Activated CD4-positive, alpha-beta T cell treated with anti-CD3 and anti-CD28 coated beads, Interleukin-2, amount 10 ng/mL, durations not matched to agents 7 days and 5 days (primary cell): Measurements from ENCODE around the gene TUG1. TPM values are rescaled to one million over a fixed set of nuclear protein-coding genes. Genes with fewer than 3 reads are reported as not detected.

Source experiments
- CTCF ChIA-PET: fragments of 350-600 bp; sonication (Branson Sonifier 250); formaldehyde crosslinking; loops from one replicate; lab custom pipeline; 2021; ENCODE audit warnings: antibody characterized with exemption; lab: Charles Lee
- POLR2A ChIA-PET: fragments of 350-600 bp; sonication (Branson Sonifier 250); formaldehyde crosslinking; loops from one replicate; lab custom pipeline; 2021; ENCODE audit warnings: antibody characterized with exemption; lab: Charles Lee
- DNase-seq: peaks from one replicate; pipeline ENCODE4 v3.0.0-alpha.2; 2020
- H3K27ac Mint-ChIP-seq: one replicate; pipeline ENCODE4 v1.8.0; 2021; ENCODE audit warnings: mild to moderate bottlenecking, moderate library complexity, mixed read lengths
- H3K27me3 Mint-ChIP-seq: one replicate; pipeline ENCODE4 v1.8.0; 2021; ENCODE audit warnings: mixed read lengths
- H3K36me3 Mint-ChIP-seq: one replicate; pipeline ENCODE4 v1.8.0; 2021; ENCODE audit warnings: low read depth, mixed read lengths
- H3K4me1 Mint-ChIP-seq: one replicate; pipeline ENCODE4 v1.8.0; 2021; ENCODE audit warnings: mixed read lengths
- H3K4me3 Mint-ChIP-seq: one replicate; pipeline ENCODE4 v1.8.0; 2021; ENCODE audit warnings: mild to moderate bottlenecking, moderate library complexity, mixed read lengths
- H3K9me3 Mint-ChIP-seq: one replicate; pipeline ENCODE4 v1.8.0; 2021; ENCODE audit warnings: mixed read lengths
- total RNA-seq, 2 experiments: library from RNA; stranded (reverse); gene quantifications; one replicate each; pipeline ENCODE4 v1.2.3, GENCODE V29; 2021

Gene TUG1
- total RNA-seq, 2 experiments from 2014 or later, result 84.8 to 98.2 TPM

- Mint-ChIP-seq H3K27ac (no peak overlapping the region), H3K4me3 (no peak overlapping the region), H3K9me3 (peaks cover 29% of the 10 kb centered on the region), H3K36me3 (no peaks in the 10 kb centered on the region), H3K4me1 (no peaks in the 10 kb centered on the region), H3K27me3 (no peaks in the 10 kb centered on the region)
- no peak for DNase-seq
- CTCF ChIA-PET, result no interaction called here
- POLR2A ChIA-PET, result no interaction called here
These were observed 16.6 kb downstream of the TUG1 start for GRCh38 chr22:30985561-30986208.

GRCh38 chr22:30989474-30989873, 20.4 kb downstream of the TUG1 start:
- Mint-ChIP-seq H3K4me1 (no peaks in the 10 kb centered on the region), H3K36me3 (no peaks in the 10 kb centered on the region), H3K4me3 (no peak overlapping the region), H3K9me3 (peaks cover 11% of the 10 kb centered on the region), H3K27me3 (no peaks in the 10 kb centered on the region), H3K27ac (no peak overlapping the region)
- POLR2A ChIA-PET, result no interaction called here
- DNase-seq, result no peak
- CTCF ChIA-PET, result no interaction called here

GRCh38 chr22:30990690-30991089, 21.6 kb downstream of the TUG1 start:
- Mint-ChIP-seq H3K9me3 (peaks cover 6% of the 10 kb centered on the region), H3K36me3 (no peaks in the 10 kb centered on the region), H3K4me1 (no peaks in the 10 kb centered on the region), H3K27ac (no peak overlapping the region), H3K4me3 (no peak overlapping the region), H3K27me3 (peaks cover 2% of the 10 kb centered on the region)
- DNase-seq, result no peak
- CTCF ChIA-PET, result no interaction called here
- POLR2A ChIA-PET, result no interaction called here

GRCh38 chr22:30992565-30992964, 23.5 kb downstream of the TUG1 start:
- Mint-ChIP-seq H3K4me1 (peaks cover 3% of the 10 kb centered on the region), H3K27ac (no peak overlapping the region), H3K9me3 (peaks cover 3% of the 10 kb centered on the region), H3K4me3 (no peak overlapping the region), H3K27me3 (peaks cover 2% of the 10 kb centered on the region), H3K36me3 (no peaks in the 10 kb centered on the region)
- ChIA-PET POLR2A (no interaction called here), CTCF (interaction anchor here (0.6 kb wide), 1 partner anchor 102 kb away, joined by 5 read pairs; no protein-coding TSS in a partner anchor)
- no peak for DNase-seq

GRCh38 chr22:30994960-30995359, 25.9 kb downstream of the TUG1 start:
- no peak for DNase-seq
- POLR2A ChIA-PET, result no interaction called here
- H3K4me1 Mint-ChIP-seq, result peaks cover 3% of the 10 kb centered on the region

GRCh38 chr22:30996462-30996861, 27.4 kb downstream of the TUG1 start:
- Mint-ChIP-seq H3K27ac (no peak overlapping the region), H3K4me3 (no peak overlapping the region), H3K4me1 (peaks cover 3% of the 10 kb centered on the region), H3K27me3 (peaks cover 2% of the 10 kb centered on the region), H3K36me3 (no peaks in the 10 kb centered on the region), H3K9me3 (no peaks in the 10 kb centered on the region)
- DNase-seq, result no peak
- ChIA-PET POLR2A (no interaction called here), CTCF (no interaction called here)

More at GRCh38 chr22:30994960-30995359, 25.9 kb downstream of the TUG1 start:
- Mint-ChIP-seq H3K9me3 (no peaks in the 10 kb centered on the region), H3K36me3 (no peaks in the 10 kb centered on the region), H3K27ac (no peak overlapping the region), H3K27me3 (peaks cover 2% of the 10 kb centered on the region), H3K4me3 (no peak overlapping the region)
- CTCF ChIA-PET, result interaction anchor here (1.1 kb wide), 1 partner anchor 49 kb away, joined by 3 read pairs; no protein-coding TSS in a partner anchor

- ChIA-PET POLR2A (no interaction called here), CTCF (no interaction called here)
- no peak for DNase-seq
- Mint-ChIP-seq H3K4me3 (no peak overlapping the region), H3K4me1 (peaks cover 3% of the 10 kb centered on the region), H3K36me3 (no peaks in the 10 kb centered on the region), H3K27me3 (peaks cover 2% of the 10 kb centered on the region), H3K27ac (no peak overlapping the region), H3K9me3 (no peaks in the 10 kb centered on the region)
These were observed 29.3 kb downstream of the TUG1 start for GRCh38 chr22:30998329-30998728.

GRCh38 chr22:31001124-31001770, 32.2 kb downstream of the TUG1 start:
- H3K4me1 Mint-ChIP-seq, result peaks cover 1% of the 10 kb centered on the region
- DNase-seq, result no peak
- H3K27me3 Mint-ChIP-seq, result no peaks in the 10 kb centered on the region
- no peaks in the 10 kb centered on the region for H3K36me3 Mint-ChIP-seq
- POLR2A ChIA-PET, result no interaction called here
- H3K27ac Mint-ChIP-seq, result no peak overlapping the region
- H3K4me3 Mint-ChIP-seq, result no peak overlapping the region
- H3K9me3 Mint-ChIP-seq, result peaks cover 10% of the 10 kb centered on the region
- CTCF ChIA-PET, result no interaction called here

- H3K4me3 Mint-ChIP-seq, result no peak overlapping the region
- no peaks in the 10 kb centered on the region for H3K27me3 Mint-ChIP-seq
- H3K27ac Mint-ChIP-seq, result no peak overlapping the region
- CTCF ChIA-PET, result no interaction called here
- H3K9me3 Mint-ChIP-seq, result peaks cover 14% of the 10 kb centered on the region
- POLR2A ChIA-PET, result no interaction called here
- no peaks in the 10 kb centered on the region for H3K36me3 Mint-ChIP-seq
- no peaks in the 10 kb centered on the region for H3K4me1 Mint-ChIP-seq
- no peak for DNase-seq
These were observed 36.5 kb downstream of the TUG1 start for GRCh38 chr22:31005535-31005934.

GRCh38 chr22:31019191-31019930, 50.3 kb downstream of the TUG1 start:
- H3K9me3 Mint-ChIP-seq, result no peaks in the 10 kb centered on the region
- POLR2A ChIA-PET, result no interaction called here
- no peaks in the 10 kb centered on the region for H3K4me1 Mint-ChIP-seq
- peaks cover 2% of the 10 kb centered on the region for H3K27me3 Mint-ChIP-seq
- H3K36me3 Mint-ChIP-seq, result no peaks in the 10 kb centered on the region
- CTCF ChIA-PET, result no interaction called here
- H3K4me3 Mint-ChIP-seq, result no peak overlapping the region
- no peak for DNase-seq
- H3K27ac Mint-ChIP-seq, result no peak overlapping the region

GRCh38 chr22:31020334-31020733, 51.3 kb downstream of the TUG1 start:
- Mint-ChIP-seq H3K27me3 (peaks cover 2% of the 10 kb centered on the region), H3K27ac (no peak overlapping the region), H3K4me3 (no peak overlapping the region), H3K4me1 (no peaks in the 10 kb centered on the region), H3K36me3 (no peaks in the 10 kb centered on the region), H3K9me3 (no peaks in the 10 kb centered on the region)
- CTCF ChIA-PET, result interaction anchor here (0.6 kb wide), 1 partner anchor 68 kb away, joined by 3 read pairs; no protein-coding TSS in a partner anchor
- no peak for DNase-seq
- POLR2A ChIA-PET, result no interaction called here

- no peaks in the 10 kb centered on the region for H3K36me3 Mint-ChIP-seq
These were observed 53.5 kb downstream of the TUG1 start for GRCh38 chr22:31022516-31022915.

More at GRCh38 chr22:31022516-31022915, 53.5 kb downstream of the TUG1 start:
- no peaks in the 10 kb centered on the region for H3K9me3 Mint-ChIP-seq
- H3K4me3 Mint-ChIP-seq, result no peak overlapping the region
- H3K4me1 Mint-ChIP-seq, result no peaks in the 10 kb centered on the region
- DNase-seq, result no peak
- CTCF ChIA-PET, result interaction anchor here (0.5 to 1.9 kb wide), 2 partner anchors 9 to 18 kb away, joined by 3 to 4 read pairs; no protein-coding TSS in a partner anchor
- H3K27me3 Mint-ChIP-seq, result peaks cover 3% of the 10 kb centered on the region
- POLR2A ChIA-PET, result no interaction called here
- no peak overlapping the region for H3K27ac Mint-ChIP-seq
